Measurements from ENCODE around the gene SYCP2L. TPM values are rescaled to one million over a fixed set of nuclear protein-coding genes. Genes with fewer than 3 reads are reported as not detected.

The SYCP2L gene
- total and polyA plus RNA-seq, 2 experiments from 2014 or later, result 0.13 TPM; not detected in 1

GRCh38 chr6:10956776-10957175 is 69.9 kb downstream of the SYCP2L start:
- peaks cover 3% of the 10 kb centered on the region for H3K4me1 ChIP-seq (ENCODE audit: insufficient read depth)
- H3K27me3 ChIP-seq (replicated peaks; ENCODE audit: insufficient read depth), result no peaks in the 10 kb centered on the region
- no peak overlapping the region for H3K4me3 ChIP-seq
- H3K4me2 ChIP-seq (ENCODE audit: unreplicated experiment), result no peak overlapping the region
- H3K9me2 ChIP-seq (ENCODE audit: insufficient read depth), result no peaks in the 10 kb centered on the region
- H3K9ac ChIP-seq, result no peak overlapping the region
- H3K9me3 ChIP-seq (ENCODE audit: low read depth), result no peaks in the 10 kb centered on the region
- no peak for DNase-seq
- H3K79me2 ChIP-seq (ENCODE audit: insufficient read depth), result no peaks in the 10 kb centered on the region
- no peak for TF ChIP-seq EZH2phosphoT487 (IDR thresholded peaks at IDR 0.05; ENCODE audit: insufficient read depth, low read depth)
- TF ChIP-seq EZH2 (IDR thresholded peaks at IDR 0.05; ENCODE audit: insufficient read depth, poor library complexity, severe bottlenecking), result no peak
- H3K36me3 ChIP-seq (ENCODE audit: low read depth), result no peaks in the 10 kb centered on the region
- H4K20me1 ChIP-seq (ENCODE audit: insufficient read depth), result no peaks in the 10 kb centered on the region
- in situ Hi-C loops (cut with MboI), result loop anchor here (25.0 kb wide), 1 partner anchor 531 kb away; no protein-coding TSS in a partner anchor
- H2AFZ ChIP-seq, result no peak overlapping the region
- no peak overlapping the region for H3K27ac ChIP-seq
- H3F3A ChIP-seq (ENCODE audit: insufficient read depth), result no peaks in the 10 kb centered on the region

- H4K20me1 ChIP-seq (ENCODE audit: insufficient read depth), result no peaks in the 10 kb centered on the region
- H3K9me3 ChIP-seq (ENCODE audit: low read depth), result no peaks in the 10 kb centered on the region
- no peaks in the 10 kb centered on the region for H3K36me3 ChIP-seq (ENCODE audit: low read depth)
- no peaks in the 10 kb centered on the region for H3K79me2 ChIP-seq (ENCODE audit: insufficient read depth)
- H3K9me2 ChIP-seq (ENCODE audit: insufficient read depth), result no peaks in the 10 kb centered on the region
- H2AFZ ChIP-seq, result no peak overlapping the region
- H3K4me1 ChIP-seq (ENCODE audit: insufficient read depth), result peaks cover 6% of the 10 kb centered on the region; the same call in 1 of the 2 replicates
- no peak overlapping the region for H3K4me2 ChIP-seq (ENCODE audit: unreplicated experiment)
- H3K4me3 ChIP-seq, result no peak overlapping the region
- H3K27me3 ChIP-seq (replicated peaks; ENCODE audit: insufficient read depth), result no peaks in the 10 kb centered on the region
- H3F3A ChIP-seq (ENCODE audit: insufficient read depth), result peaks cover 6% of the 10 kb centered on the region; the same call in 1 of the 2 replicates
- no peak for DNase-seq
- in situ Hi-C loops (cut with MboI), result loop anchor here (25.0 kb wide), 1 partner anchor 530 kb away; no protein-coding TSS in a partner anchor
- no peak overlapping the region for H3K27ac ChIP-seq
- TF ChIP-seq EZH2 (IDR thresholded peaks at IDR 0.05; ENCODE audit: insufficient read depth, poor library complexity, severe bottlenecking) (no peak), EZH2phosphoT487 (IDR thresholded peaks at IDR 0.05; ENCODE audit: insufficient read depth, low read depth) (no peak)
- 79 to 84% methylated on average over 6 of the region's 6 CpGs for WGBS, 2 experiments (ENCODE audit: low coverage in 1 of 2, low lambda C conversion rate in 2 of 2, missing lambda C conversion rate in 2 of 2)
- H3K9ac ChIP-seq, result no peak overlapping the region
Observed at GRCh38 chr6:10957414-10957886, 70.6 kb downstream of the SYCP2L start.

- Histone ChIP-seq H3K9me2 (ENCODE audit: insufficient read depth) (no peaks in the 10 kb centered on the region), H3K27me3 (replicated peaks; ENCODE audit: insufficient read depth) (no peaks in the 10 kb centered on the region), H3K79me2 (ENCODE audit: insufficient read depth) (no peaks in the 10 kb centered on the region), H3K36me3 (ENCODE audit: low read depth) (no peaks in the 10 kb centered on the region), H3K27ac (no peak overlapping the region), H2AFZ (no peak overlapping the region), H3K4me1 (ENCODE audit: insufficient read depth) (peaks cover 15% of the 10 kb centered on the region), H3K4me3 (no peak overlapping the region), H3K4me2 (ENCODE audit: unreplicated experiment) (no peak overlapping the region), H3F3A (ENCODE audit: insufficient read depth) (peaks cover 16% of the 10 kb centered on the region), H4K20me1 (ENCODE audit: insufficient read depth) (no peaks in the 10 kb centered on the region), H3K9me3 (ENCODE audit: low read depth) (no peaks in the 10 kb centered on the region), H3K9ac (no peak overlapping the region)
- DNase-seq, result no peak
- 90 to 93% methylated on average over 2 of the region's 2 CpGs for WGBS, 2 experiments (ENCODE audit: low coverage in 1 of 2, low lambda C conversion rate in 2 of 2, missing lambda C conversion rate in 2 of 2)
- in situ Hi-C loops (cut with MboI), result loop anchor here (25.0 kb wide), 1 partner anchor 527 kb away; no protein-coding TSS in a partner anchor
- TF ChIP-seq EZH2phosphoT487 (IDR thresholded peaks at IDR 0.05; ENCODE audit: insufficient read depth, low read depth) (no peak), EZH2 (IDR thresholded peaks at IDR 0.05; ENCODE audit: insufficient read depth, poor library complexity, severe bottlenecking) (no peak)
Observed at GRCh38 chr6:10960171-10960570, 73.3 kb downstream of the SYCP2L start.

GRCh38 chr6:10961837-10962236 is 75.0 kb downstream of the SYCP2L start:
- Histone ChIP-seq H3K27ac (no peak overlapping the region), H3K9me2 (ENCODE audit: insufficient read depth) (no peaks in the 10 kb centered on the region), H3K4me3 (no peak overlapping the region), H3K36me3 (ENCODE audit: low read depth) (no peaks in the 10 kb centered on the region), H3F3A (ENCODE audit: insufficient read depth) (peaks cover 16% of the 10 kb centered on the region), H4K20me1 (ENCODE audit: insufficient read depth) (no peaks in the 10 kb centered on the region), H3K4me2 (ENCODE audit: unreplicated experiment) (no peak overlapping the region), H2AFZ (no peak overlapping the region), H3K4me1 (ENCODE audit: insufficient read depth) (peaks cover 15% of the 10 kb centered on the region), H3K27me3 (replicated peaks; ENCODE audit: insufficient read depth) (no peaks in the 10 kb centered on the region), H3K9ac (no peak overlapping the region), H3K9me3 (ENCODE audit: low read depth) (no peaks in the 10 kb centered on the region), H3K79me2 (ENCODE audit: insufficient read depth) (no peaks in the 10 kb centered on the region)
- DNase-seq, result no peak
- in situ Hi-C loops (cut with MboI), result loop anchor here (25.0 kb wide), 1 partner anchor 525 kb away; no protein-coding TSS in a partner anchor
- TF ChIP-seq EZH2phosphoT487 (IDR thresholded peaks at IDR 0.05; ENCODE audit: insufficient read depth, low read depth), result no peak
- TF ChIP-seq EZH2 (IDR thresholded peaks at IDR 0.05; ENCODE audit: insufficient read depth, poor library complexity, severe bottlenecking), result no peak
- whole genome bisulfite sequencing, 2 experiments (ENCODE audit: low coverage in 1 of 2, low lambda C conversion rate in 2 of 2, missing lambda C conversion rate in 2 of 2), result 94 to 95% methylated on average over 3 of the region's 3 CpGs
